Measurements from ENCODE around the gene CFAP61.

DNA sequence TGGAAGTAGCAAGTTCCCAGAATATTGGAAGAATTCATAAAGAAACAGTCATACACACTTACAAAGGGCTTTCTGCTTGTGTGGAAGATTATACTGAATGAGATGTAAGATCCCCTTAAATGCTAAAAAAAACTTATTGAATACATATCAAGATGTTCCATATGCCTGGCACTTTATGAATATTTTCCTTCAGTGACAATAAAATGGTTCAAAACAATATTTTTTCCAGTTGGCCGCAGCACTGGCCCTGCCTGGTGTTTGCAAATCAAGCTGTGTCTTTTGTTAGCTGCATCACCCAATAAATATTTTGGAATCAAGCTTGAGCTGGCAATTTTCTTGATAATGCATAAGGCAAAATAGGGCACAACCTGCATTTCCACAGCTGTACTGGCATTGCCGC is 51.2 kb downstream of the CFAP61 start:
- no peak for TF ChIP-seq ZNF423 (tag by site-specific recombination; IDR thresholded peaks at IDR 0.05)
- TF ChIP-seq, protein P1, sequence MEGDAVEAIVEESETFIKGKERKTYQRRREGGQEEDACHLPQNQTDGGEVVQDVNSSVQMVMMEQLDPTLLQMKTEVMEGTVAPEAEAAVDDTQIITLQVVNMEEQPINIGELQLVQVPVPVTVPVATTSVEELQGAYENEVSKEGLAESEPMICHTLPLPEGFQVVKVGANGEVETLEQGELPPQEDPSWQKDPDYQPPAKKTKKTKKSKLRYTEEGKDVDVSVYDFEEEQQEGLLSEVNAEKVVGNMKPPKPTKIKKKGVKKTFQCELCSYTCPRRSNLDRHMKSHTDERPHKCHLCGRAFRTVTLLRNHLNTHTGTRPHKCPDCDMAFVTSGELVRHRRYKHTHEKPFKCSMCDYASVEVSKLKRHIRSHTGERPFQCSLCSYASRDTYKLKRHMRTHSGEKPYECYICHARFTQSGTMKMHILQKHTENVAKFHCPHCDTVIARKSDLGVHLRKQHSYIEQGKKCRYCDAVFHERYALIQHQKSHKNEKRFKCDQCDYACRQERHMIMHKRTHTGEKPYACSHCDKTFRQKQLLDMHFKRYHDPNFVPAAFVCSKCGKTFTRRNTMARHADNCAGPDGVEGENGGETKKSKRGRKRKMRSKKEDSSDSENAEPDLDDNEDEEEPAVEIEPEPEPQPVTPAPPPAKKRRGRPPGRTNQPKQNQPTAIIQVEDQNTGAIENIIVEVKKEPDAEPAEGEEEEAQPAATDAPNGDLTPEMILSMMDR (tag by site-specific recombination; IDR thresholded peaks at IDR 0.05) = no peak
- TF ChIP-seq, protein P2, sequence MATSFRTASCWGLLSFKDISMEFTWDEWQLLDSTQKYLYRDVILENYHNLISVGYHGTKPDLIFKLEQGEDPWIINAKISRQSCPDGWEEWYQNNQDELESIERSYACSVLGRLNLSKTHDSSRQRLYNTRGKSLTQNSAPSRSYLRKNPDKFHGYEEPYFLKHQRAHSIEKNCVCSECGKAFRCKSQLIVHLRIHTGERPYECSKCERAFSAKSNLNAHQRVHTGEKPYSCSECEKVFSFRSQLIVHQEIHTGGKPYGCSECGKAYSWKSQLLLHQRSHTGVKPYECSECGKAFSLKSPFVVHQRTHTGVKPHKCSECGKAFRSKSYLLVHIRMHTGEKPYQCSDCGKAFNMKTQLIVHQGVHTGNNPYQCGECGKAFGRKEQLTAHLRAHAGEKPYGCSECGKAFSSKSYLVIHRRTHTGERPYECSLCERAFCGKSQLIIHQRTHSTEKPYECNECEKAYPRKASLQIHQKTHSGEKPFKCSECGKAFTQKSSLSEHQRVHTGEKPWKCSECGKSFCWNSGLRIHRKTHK (tag by site-specific recombination; IDR thresholded peaks at IDR 0.05) = no peak
- no peak for TF ChIP-seq ZNF121 (tag by site-specific recombination; IDR thresholded peaks at IDR 0.05)
- TF ChIP-seq ZNF146 (tag by site-specific recombination; IDR thresholded peaks at IDR 0.05) = no peak
- TF ChIP-seq ZNF585B (tag by site-specific recombination; IDR thresholded peaks at IDR 0.05) = no peak
- no peak for TF ChIP-seq ZNF777 (tag by site-specific recombination; IDR thresholded peaks at IDR 0.05; ENCODE audit: borderline replicate concordance)
- no peak for TF ChIP-seq KLF10 (tag by site-specific recombination; IDR thresholded peaks at IDR 0.05)
- TF ChIP-seq ZEB2 (tag by site-specific recombination; IDR thresholded peaks at IDR 0.05) = no peak
